GM06990 (cell line): ENCODE measurements around the gene CALCB.

Experiments
- DNase-seq: peaks from one replicate; pipeline ENCODE4 v3.0.0-alpha.2; 2011; ENCODE audit not compliant: insufficient read length; ENCODE audit errors: extremely low read depth
- H3K27me3 ChIP-seq: replicated peaks from 2 replicates; pipeline ENCODE4 v1.6.0; 2011; ENCODE audit warnings: low read length; ENCODE audit not compliant: control insufficient read depth, insufficient read depth
- H3K36me3 ChIP-seq: 2 replicates; pipeline ENCODE4 v1.5.1; 2011; ENCODE audit warnings: low read length; ENCODE audit not compliant: control insufficient read depth, insufficient read depth
- H3K4me3 ChIP-seq: replicated peaks from 2 replicates; pipeline ENCODE4 v1.5.1; 2011; ENCODE audit warnings: low read depth, mild to moderate bottlenecking, control low read depth, low read length
- CTCF ChIP-seq: IDR thresholded peaks from 2 replicates; pipeline ENCODE4 v1.5.1; 2011; ENCODE audit warnings: low read length, control low read depth, mild to moderate bottlenecking, inconsistent platforms; ENCODE audit not compliant: insufficient read depth, poor library complexity, severe bottlenecking

Gene CALCB

DNA sequence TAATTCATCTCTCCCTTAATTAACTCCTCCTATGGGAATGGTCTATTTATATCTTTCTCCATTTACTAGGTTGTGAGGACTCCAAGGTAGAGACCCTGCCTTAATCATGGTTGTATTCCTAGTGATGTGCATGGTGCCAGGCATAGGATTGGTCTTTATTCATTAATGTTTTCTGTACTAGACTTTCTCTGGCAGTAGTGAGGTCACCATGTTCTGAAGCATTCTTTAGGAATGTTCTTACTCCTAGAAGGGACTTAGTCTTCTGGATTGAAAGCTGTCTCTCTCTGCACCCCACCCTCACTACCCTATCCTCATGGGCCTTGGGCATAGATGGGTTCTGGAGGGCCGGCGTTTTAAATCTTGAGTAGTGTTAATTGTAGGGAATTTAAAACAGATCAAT lies 30.8 kb downstream of the CALCB start:
- DNase-seq, result no peak
- no peaks in the 10 kb centered on the region for H3K27me3 ChIP-seq
- no peak overlapping the region for H3K4me3 ChIP-seq
- TF ChIP-seq CTCF, result no peak
- no peaks in the 10 kb centered on the region for H3K36me3 ChIP-seq

- no peak overlapping the region for H3K4me3 ChIP-seq
- TF ChIP-seq CTCF, result no peak
- DNase-seq, result no peak
- no peaks in the 10 kb centered on the region for H3K36me3 ChIP-seq
- no peaks in the 10 kb centered on the region for H3K27me3 ChIP-seq
Measured at GRCh38 chr11:15106201-15106965, 33.0 kb downstream of the CALCB start.

DNA sequence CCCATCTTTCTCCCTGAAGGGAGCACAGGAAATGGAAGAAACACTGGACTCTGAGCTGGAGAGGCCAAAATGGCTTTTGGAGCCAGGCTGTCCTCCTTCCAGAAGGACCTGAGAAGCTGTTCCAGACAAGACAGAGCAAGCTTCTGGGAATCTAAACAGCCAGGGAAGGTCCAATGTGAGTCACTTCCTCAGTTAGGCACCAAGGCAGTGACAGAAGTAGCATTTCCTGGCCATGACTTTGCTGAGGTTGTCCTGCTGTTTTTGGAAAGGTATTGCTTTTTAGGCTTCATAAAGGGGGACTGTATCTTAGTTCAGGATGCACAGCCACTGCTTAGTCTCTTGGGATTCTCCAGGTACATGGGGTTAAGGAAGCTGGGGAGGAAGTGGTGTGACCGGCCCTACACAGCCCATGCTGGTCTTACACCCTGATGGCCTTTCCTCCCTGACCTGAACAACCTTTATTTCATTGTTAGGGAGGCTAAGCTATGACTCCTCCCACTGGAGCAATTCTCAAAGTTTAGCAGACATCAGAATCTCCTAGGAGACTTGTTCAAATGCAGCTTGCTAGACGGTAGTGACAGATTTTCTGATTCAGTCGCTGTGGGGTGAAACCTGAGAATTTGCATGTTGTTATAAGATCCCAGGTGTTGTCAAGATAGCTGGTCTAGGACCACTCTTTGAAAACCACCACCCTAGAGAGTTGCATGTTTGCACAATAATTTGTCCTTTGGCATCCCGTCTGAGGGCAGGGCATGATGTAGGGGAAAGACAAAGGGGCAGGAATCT lies 34.5 kb downstream of the CALCB start:
- H3K27me3 ChIP-seq, result no peaks in the 10 kb centered on the region
- DNase-seq, result no peak
- no peak overlapping the region for H3K4me3 ChIP-seq
- H3K36me3 ChIP-seq, result no peaks in the 10 kb centered on the region
- TF ChIP-seq CTCF, result no peak

GRCh38 chr11:15108592-15109130 lies 35.3 kb downstream of the CALCB start:
- no peaks in the 10 kb centered on the region for H3K27me3 ChIP-seq
- no peak for TF ChIP-seq CTCF
- DNase-seq, result no peak
- H3K36me3 ChIP-seq, result no peaks in the 10 kb centered on the region
- H3K4me3 ChIP-seq, result no peak overlapping the region

GRCh38 chr11:15109602-15110001 lies 36.2 kb downstream of the CALCB start:
- Histone ChIP-seq H3K27me3 (no peaks in the 10 kb centered on the region), H3K36me3 (no peaks in the 10 kb centered on the region), H3K4me3 (no peak overlapping the region)
- TF ChIP-seq CTCF, result no peak
- DNase-seq, result no peak
